ENCODE measurements around the gene GALNTL6. TPM values are rescaled to one million over a fixed set of nuclear protein-coding genes. Genes with fewer than 3 reads are reported as not detected.

Gene GALNTL6
- total and polyA plus RNA-seq, 9 of the 15 experiments (the other 6 are each of a cell fraction or from before 2014, with no cell fraction given) = 0.18 to 0.50 (median 0.29) TPM

DNA sequence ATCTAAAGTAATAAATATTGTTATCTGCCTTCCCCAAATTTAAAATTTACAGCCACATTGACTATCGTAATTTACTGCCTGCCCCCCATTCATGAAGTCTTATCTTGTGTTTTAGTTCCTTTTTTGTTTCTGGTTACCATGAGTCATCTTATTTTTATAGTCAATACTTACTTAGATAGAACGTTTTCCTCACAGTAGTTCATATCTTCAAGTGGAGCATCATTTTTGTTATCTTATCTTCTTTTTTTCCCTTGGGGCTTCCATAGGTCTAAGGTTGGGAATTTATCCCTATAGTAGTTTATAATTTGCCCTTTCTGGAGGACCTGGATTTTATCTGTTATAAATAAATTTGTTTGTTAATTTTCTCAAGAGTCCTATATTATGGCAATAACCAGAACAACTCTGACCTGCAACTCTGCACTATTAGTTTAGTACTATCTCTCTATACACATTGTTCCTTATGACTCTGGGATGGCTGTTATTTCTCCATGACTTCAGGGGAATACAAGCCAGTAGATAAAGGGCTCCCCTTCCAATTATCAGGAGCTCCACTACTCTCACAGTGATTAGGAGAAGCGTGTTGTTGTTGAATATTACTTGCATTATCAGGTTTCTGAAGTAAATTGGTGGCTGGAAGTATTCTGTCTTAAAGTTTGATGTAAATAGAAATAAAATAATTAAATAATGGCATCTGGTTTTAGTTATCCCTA, 330.6 kb downstream of the GALNTL6 start (continued):
- TF ChIP-seq, protein P1, sequence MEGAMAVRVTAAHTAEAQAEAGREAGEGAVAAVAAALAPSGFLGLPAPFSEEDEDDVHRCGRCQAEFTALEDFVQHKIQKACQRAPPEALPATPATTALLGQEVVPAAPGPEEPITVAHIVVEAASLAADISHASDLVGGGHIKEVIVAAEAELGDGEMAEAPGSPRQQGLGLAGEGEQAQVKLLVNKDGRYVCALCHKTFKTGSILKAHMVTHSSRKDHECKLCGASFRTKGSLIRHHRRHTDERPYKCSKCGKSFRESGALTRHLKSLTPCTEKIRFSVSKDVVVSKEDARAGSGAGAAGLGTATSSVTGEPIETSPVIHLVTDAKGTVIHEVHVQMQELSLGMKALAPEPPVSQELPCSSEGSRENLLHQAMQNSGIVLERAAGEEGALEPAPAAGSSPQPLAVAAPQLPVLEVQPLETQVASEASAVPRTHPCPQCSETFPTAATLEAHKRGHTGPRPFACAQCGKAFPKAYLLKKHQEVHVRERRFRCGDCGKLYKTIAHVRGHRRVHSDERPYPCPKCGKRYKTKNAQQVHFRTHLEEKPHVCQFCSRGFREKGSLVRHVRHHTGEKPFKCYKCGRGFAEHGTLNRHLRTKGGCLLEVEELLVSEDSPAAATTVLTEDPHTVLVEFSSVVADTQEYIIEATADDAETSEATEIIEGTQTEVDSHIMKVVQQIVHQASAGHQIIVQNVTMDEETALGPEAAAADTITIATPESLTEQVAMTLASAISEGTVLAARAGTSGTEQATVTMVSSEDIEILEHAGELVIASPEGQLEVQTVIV (CRISPR knock-in tag; IDR thresholded peaks at IDR 0.05; ENCODE audit: borderline replicate concordance) = no peak
- TF ChIP-seq EZH2 (IDR thresholded peaks at IDR 0.05; ENCODE audit: borderline replicate concordance, low read depth, low read length) (no peak), HDAC8 (tag; IDR thresholded peaks at IDR 0.05) (no peak), ZZZ3 (IDR thresholded peaks at IDR 0.05) (no peak), ZEB2 (IDR thresholded peaks at IDR 0.05) (no peak), SRSF7 (optimal IDR thresholded peaks at IDR 0.05; ENCODE audit: low read depth, low read length) (no peak), OTX1 (CRISPR knock-in tag; IDR thresholded peaks at IDR 0.05) (no peak), TCF3 (CRISPR knock-in tag; IDR thresholded peaks at IDR 0.05) (peak; percentile 64), ZFP1 (CRISPR knock-in tag; IDR thresholded peaks at IDR 0.05) (no peak), SOX6 (IDR thresholded peaks at IDR 0.05) (peak; percentile 71; the same call in 1 of the 2 replicates), ZNF830 (CRISPR knock-in tag; IDR thresholded peaks at IDR 0.05) (no peak), POLR2AphosphoS2 (IDR thresholded peaks at IDR 0.05; ENCODE audit: low read length) (no peak), TAF7 (tag; IDR thresholded peaks at IDR 0.05) (no peak), TBP (optimal IDR thresholded peaks at IDR 0.05; ENCODE audit: low read depth, low read length) (no peak), LARP7 (IDR thresholded peaks at IDR 0.05) (no peak)
- TF ChIP-seq, protein P2, sequence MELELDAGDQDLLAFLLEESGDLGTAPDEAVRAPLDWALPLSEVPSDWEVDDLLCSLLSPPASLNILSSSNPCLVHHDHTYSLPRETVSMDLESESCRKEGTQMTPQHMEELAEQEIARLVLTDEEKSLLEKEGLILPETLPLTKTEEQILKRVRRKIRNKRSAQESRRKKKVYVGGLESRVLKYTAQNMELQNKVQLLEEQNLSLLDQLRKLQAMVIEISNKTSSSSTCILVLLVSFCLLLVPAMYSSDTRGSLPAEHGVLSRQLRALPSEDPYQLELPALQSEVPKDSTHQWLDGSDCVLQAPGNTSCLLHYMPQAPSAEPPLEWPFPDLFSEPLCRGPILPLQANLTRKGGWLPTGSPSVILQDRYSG (tag; conservative IDR thresholded peaks at IDR 0.05; ENCODE audit: low read depth) = no peak
- TF ChIP-seq, protein P3, sequence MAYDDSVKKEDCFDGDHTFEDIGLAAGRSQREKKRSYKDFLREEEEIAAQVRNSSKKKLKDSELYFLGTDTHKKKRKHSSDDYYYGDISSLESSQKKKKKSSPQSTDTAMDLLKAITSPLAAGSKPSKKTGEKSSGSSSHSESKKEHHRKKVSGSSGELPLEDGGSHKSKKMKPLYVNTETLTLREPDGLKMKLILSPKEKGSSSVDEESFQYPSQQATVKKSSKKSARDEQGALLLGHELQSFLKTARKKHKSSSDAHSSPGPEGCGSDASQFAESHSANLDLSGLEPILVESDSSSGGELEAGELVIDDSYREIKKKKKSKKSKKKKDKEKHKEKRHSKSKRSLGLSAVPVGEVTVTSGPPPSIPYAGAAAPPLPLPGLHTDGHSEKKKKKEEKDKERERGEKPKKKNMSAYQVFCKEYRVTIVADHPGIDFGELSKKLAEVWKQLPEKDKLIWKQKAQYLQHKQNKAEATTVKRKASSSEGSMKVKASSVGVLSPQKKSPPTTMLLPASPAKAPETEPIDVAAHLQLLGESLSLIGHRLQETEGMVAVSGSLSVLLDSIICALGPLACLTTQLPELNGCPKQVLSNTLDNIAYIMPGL (CRISPR knock-in tag; IDR thresholded peaks at IDR 0.05) = no peak
- TF ChIP-seq, protein P4, sequence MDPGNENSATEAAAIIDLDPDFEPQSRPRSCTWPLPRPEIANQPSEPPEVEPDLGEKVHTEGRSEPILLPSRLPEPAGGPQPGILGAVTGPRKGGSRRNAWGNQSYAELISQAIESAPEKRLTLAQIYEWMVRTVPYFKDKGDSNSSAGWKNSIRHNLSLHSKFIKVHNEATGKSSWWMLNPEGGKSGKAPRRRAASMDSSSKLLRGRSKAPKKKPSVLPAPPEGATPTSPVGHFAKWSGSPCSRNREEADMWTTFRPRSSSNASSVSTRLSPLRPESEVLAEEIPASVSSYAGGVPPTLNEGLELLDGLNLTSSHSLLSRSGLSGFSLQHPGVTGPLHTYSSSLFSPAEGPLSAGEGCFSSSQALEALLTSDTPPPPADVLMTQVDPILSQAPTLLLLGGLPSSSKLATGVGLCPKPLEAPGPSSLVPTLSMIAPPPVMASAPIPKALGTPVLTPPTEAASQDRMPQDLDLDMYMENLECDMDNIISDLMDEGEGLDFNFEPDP (CRISPR knock-in tag; IDR thresholded peaks at IDR 0.05) = no peak
- TF ChIP-seq, protein P5, sequence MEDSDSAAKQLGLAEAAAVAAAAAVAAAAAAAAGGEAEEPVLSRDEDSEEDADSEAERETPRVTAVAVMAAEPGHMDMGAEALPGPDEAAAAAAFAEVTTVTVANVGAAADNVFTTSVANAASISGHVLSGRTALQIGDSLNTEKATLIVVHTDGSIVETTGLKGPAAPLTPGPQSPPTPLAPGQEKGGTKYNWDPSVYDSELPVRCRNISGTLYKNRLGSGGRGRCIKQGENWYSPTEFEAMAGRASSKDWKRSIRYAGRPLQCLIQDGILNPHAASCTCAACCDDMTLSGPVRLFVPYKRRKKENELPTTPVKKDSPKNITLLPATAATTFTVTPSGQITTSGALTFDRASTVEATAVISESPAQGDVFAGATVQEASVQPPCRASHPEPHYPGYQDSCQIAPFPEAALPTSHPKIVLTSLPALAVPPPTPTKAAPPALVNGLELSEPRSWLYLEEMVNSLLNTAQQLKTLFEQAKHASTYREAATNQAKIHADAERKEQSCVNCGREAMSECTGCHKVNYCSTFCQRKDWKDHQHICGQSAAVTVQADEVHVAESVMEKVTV (CRISPR knock-in tag; IDR thresholded peaks at IDR 0.05) = no peak
- TF ChIP-seq, protein P6, sequence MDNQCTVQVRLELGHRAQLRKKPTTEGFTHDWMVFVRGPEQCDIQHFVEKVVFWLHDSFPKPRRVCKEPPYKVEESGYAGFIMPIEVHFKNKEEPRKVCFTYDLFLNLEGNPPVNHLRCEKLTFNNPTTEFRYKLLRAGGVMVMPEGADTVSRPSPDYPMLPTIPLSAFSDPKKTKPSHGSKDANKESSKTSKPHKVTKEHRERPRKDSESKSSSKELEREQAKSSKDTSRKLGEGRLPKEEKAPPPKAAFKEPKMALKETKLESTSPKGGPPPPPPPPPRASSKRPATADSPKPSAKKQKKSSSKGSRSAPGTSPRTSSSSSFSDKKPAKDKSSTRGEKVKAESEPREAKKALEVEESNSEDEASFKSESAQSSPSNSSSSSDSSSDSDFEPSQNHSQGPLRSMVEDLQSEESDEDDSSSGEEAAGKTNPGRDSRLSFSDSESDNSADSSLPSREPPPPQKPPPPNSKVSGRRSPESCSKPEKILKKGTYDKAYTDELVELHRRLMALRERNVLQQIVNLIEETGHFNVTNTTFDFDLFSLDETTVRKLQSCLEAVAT (IDR thresholded peaks at IDR 0.05) = no peak

Data from K562 (cell line).